ENCODE measurements around the gene PPARG.
"Not testable (repeated sequence)": the region's sequence is repeated elsewhere in the genome, so short reads cannot be mapped to it uniquely, and the experiment has no call there.

PPARG gene

GRCh38 chr3:12383218-12383617 is 94.3 kb downstream of the PPARG start:
- DNase-seq = no peak

- DNase-seq = no peak
Observed at GRCh38 chr3:12384451-12385233, 95.8 kb downstream of the PPARG start.

- not testable (repeated sequence) for DNase-seq
Observed at GRCh38 chr3:12386514-12387291, 97.8 kb downstream of the PPARG start.

DNA sequence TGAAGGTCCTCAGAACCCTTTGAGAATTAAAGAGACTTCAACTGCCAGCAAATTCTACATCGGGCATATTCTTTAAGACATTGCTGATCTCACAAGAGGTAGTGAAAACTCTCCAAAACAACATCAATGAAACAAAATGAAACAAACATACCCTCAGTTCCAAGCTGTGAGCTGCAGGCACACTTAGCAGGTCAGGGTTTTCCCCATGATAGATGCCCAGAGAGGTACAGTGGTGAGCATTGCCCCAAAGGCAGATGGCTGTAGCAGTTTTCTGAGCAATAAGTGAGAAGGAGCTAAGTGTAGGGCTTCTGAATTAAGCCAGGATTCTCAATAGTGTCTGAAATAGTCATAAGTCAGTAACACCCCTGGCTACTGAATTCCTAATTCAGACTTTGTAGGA is 99.3 kb downstream of the PPARG start:
- no peak for DNase-seq

DNA sequence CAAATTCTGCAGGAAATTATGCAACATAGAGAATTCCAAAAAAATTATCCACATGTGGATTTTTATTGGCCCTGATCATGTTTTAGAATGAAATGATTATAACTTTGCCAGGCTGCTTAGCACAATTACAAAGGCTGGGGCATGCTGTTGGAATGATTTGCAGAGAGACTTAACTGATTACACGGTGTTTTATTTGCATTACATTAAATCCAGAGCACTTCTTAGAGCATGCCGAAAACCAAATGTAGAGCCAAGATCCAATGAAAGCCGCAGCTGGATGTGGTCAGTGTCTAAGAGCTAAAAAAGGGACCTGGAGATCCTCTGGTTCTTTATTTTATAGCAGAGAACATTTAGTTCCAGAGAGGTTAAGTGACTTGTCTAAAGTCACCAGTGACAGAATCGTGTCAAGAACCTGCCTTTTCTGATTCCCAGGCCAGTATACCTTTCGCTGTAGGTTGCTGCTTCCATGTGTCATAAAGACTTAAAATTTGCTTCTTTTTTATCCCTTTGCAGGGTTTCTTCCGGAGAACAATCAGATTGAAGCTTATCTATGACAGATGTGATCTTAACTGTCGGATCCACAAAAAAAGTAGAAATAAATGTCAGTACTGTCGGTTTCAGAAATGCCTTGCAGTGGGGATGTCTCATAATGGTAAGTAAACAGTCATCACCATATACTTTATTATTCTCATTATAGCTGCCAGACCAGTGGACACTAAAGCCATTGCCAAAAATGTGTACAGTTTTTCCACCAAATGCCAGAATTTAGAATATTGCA is 103.4 kb downstream of the PPARG start:
- DNase-seq = no peak

DNA sequence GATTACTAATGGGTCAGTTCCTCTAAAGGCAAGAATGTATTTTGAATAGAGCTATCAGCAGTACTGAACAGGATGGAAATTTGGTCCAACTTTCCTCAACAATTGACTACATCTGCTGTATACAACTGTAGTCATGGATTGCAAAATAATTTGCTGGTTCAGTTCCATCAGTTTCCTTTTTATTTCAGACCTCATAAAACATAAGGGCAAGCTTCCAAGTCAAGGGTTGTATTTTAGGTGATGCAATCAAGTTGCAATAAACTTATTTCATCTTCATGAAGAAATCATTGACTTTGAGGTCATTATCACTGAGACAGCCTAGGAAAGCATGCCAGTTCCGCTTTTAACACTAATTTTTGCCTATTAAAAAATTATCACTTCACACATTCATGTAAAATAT is 105.0 kb downstream of the PPARG start:
- DNase-seq = peak; percentile 88

DNA sequence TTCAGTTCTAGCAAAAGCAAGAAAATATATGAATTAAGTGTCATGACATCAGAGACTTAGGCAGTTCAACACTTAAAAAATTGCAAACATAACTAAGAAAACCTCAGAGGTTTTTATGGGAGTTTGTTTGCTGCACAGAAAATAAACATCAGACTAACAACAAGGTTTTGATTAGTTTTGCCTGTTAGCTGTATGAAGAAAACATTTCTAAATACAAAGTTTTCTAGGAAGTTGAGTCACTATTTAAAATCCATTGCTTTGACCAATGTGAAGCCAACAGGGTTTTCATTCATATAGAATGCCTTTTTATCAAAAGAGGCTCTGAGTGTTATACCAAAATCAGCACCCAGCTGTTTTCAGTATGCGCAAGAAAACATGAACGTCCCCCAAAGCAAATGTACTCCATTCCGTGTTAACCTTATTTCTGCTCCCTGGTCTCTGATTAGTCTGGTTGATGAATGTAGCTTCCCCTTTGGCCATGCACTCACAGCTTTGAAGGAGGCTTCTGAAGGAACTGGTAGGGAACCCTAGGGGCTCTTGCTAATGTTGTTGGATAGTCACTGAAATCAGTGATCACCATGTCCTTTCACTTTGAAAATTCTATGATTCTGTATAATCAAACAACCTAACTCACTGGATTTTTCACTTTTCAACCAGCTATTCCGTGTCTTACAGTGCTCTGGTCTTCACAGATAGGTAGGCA is 105.8 kb downstream of the PPARG start:
- DNase-seq = no peak

- no peak for DNase-seq
Observed at GRCh38 chr3:12395349-12396012, 106.6 kb downstream of the PPARG start.

DNA sequence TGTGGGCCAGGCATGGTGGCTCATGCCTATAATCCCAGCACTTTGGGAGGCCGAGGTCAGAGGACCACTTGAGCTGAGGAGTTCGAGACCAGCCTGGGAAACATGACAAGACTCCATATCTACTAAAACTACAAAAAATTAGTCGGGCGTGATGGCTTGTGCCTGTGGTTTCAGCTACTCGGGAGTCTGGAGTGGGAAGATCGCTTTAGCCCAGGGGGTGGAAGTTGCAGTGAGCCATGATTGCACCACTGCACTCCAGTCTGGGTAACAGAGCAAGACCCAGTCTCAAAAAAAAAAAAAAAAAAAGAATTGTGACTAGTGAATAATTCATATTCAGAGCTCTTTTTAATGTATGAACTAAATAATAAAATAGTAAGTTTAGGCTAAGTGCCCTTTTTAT is 107.6 kb downstream of the PPARG start:
- no peak for DNase-seq

DNA sequence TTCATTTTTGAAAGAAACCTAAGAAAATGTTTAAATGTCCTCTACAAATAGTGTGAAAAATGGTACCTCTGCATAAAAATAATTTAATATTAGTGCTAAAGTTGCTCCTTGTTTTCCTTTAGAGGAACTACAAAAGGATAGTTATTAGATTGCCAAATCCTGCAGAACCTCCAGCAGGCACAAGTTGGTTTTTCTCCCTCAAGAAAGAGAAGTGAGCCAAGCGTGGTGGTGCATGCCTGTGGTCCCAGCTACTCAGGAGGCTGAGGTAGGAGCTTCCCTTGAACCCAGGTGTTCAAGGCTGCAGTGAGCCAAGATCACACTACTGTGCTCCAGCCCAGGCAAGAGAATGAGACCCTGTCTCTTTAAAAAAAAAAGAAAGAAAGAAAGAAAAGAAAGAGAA is 110.4 kb downstream of the PPARG start:
- no peak for DNase-seq

GRCh38 chr3:12400616-12401194 is 111.8 kb downstream of the PPARG start:
- DNase-seq = peak; percentile 89

- no peak for DNase-seq
Observed at GRCh38 chr3:12401208-12401607, 112.3 kb downstream of the PPARG start.

DNA sequence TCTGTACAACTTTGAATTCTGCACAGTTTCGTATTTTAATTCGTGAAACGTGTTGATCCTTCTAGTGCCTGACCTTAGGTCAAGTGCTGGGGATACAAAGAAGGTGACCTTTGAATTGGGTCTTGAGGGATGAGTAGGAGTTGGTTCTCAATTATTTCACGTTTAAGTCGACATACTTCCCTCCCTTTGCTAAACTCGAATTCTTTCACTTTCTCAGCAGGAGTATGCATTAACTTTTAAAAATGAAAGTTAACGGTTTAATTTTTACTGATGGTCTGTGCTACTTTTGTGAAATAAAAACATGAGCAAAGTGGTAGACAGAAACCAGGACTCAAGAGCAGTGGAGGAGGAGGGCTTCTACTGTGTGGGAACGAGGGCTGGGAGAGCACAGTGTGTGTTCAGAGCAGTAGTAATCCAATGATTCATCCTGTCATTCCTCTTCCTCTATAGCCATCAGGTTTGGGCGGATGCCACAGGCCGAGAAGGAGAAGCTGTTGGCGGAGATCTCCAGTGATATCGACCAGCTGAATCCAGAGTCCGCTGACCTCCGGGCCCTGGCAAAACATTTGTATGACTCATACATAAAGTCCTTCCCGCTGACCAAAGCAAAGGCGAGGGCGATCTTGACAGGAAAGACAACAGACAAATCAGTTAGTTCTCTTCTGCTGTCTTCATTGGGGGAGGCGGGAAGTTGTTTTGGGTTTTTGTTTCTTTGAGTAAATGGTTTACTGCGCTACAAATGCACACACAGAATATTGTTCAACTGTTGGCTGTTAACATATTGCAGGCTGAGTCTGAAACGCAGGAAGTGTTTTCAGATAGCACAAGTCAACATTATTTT is 116.8 kb downstream of the PPARG start:
- DNase-seq = peak; percentile 100

- DNase-seq = no peak
Observed at GRCh38 chr3:12408984-12409683, 120.3 kb downstream of the PPARG start.

- no peak for DNase-seq
Observed at GRCh38 chr3:12409684-12410596, 121.1 kb downstream of the PPARG start.

DNA sequence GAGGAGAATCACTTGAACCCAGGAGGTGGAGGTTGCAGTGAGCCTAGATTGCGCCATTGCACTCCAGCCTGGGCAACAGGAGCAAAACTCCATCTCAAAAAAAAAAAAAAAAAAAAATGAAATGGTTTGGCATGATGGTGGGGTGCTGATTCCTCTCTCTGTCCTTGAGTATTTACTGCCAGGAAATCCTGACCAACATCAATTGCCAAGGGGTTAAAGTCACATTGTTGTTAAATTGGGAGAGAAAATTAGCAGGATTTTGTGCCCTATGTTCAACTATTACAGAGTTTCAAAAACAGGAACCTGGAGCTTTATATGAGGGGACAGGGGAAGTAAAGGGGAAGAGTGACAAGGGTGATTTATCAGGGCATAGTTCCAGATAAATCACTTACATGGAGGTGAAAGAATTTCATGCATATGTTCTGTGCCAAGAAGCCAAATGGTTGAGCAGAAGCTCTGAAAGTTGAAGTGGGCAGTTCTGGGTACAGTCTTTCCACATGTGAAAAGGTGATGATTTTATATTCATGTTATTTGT is 124.9 kb downstream of the PPARG start:
- no peak for DNase-seq

DNA sequence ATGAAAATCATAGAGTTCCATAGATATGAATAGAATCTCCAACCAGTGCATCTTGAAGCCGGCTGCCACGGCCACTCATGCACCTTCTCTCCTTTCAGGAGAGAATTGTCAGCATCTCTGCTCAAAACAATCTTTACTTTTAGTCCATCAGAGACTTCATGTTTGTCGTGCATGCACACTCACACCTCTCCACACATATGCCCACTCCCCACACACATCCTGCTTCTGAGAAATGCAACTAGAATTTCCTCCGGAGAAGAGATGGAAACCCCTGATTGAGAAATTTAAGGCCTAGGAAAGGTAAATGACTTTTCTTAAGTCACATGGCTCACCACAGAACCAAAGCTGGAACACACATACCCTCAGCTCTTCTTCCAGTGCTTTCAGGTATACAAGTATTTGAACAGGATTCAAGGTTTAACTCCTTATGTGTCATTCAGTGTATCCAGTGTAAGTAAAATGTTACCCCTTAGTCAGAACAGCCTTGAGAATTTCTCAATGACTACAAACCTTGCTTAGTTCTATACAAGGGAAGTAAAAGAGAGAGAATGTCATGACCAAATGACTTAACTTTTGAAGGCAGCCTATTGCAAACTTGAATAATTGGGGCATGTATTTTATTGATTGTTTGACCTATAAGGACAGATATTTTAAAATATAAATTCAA is 126.3 kb downstream of the PPARG start:
- DNase-seq = no peak

DNA sequence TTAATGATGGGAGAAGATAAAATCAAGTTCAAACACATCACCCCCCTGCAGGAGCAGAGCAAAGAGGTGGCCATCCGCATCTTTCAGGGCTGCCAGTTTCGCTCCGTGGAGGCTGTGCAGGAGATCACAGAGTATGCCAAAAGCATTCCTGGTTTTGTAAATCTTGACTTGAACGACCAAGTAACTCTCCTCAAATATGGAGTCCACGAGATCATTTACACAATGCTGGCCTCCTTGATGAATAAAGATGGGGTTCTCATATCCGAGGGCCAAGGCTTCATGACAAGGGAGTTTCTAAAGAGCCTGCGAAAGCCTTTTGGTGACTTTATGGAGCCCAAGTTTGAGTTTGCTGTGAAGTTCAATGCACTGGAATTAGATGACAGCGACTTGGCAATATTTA is 127.9 kb downstream of the PPARG start:
- DNase-seq = no peak
